ENCODE data around the gene DZIP1. TPM values are rescaled to one million over a fixed set of nuclear protein-coding genes. Genes with fewer than 3 reads are reported as not detected.

Gene DZIP1
- total and polyA plus RNA-seq, 2 of the 8 experiments (the other 6 are each of a cell fraction or from before 2014, with no cell fraction given): 7.6 to 24.6 TPM

DNA sequence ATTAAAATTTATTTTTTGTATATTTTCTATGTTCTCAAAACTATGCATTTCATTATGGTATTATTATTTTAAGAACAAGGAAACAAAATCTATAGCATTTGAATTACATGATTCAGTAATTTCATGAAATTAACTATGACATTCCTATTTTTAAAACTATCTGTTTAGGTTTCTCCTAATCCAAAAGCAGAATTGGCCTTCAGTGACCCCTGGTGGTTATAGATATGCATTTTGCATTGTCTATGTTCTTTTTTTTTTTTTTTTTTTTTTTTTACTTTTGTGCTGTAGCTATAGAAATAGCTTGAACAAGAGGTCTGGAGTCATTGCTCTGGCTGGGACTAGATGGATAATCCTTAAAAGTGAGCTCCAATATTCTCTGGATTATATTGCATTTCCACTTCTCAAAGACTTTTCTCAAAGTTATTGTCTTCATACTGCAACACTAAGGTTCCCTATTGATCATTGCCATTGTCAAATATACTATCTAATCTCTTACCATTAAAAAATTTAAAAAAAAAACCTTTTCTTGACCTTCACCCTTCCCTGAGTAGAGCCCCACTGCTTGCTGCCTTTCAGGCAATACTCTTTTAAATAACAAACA is 16.6 kb upstream of the DZIP1 start:
- TF ChIP-seq, protein P1, sequence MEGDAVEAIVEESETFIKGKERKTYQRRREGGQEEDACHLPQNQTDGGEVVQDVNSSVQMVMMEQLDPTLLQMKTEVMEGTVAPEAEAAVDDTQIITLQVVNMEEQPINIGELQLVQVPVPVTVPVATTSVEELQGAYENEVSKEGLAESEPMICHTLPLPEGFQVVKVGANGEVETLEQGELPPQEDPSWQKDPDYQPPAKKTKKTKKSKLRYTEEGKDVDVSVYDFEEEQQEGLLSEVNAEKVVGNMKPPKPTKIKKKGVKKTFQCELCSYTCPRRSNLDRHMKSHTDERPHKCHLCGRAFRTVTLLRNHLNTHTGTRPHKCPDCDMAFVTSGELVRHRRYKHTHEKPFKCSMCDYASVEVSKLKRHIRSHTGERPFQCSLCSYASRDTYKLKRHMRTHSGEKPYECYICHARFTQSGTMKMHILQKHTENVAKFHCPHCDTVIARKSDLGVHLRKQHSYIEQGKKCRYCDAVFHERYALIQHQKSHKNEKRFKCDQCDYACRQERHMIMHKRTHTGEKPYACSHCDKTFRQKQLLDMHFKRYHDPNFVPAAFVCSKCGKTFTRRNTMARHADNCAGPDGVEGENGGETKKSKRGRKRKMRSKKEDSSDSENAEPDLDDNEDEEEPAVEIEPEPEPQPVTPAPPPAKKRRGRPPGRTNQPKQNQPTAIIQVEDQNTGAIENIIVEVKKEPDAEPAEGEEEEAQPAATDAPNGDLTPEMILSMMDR (IDR thresholded peaks at IDR 0.05; ENCODE audit: control extremely low read depth in 1 of 3, insufficient read depth in 1 of 3, low read depth in 1 of 3, low read length in 3 of 3): peak in 1 of 3 experiments; percentile 31; a peak in 1 of 4 replicates
- TF ChIP-seq RBBP5 (IDR thresholded peaks at IDR 0.05; ENCODE audit: borderline replicate concordance, low read depth, low read length): no peak
- peak in 1 of 2 experiments; percentile 64; a peak in 3 of 4 replicates for TF ChIP-seq RAD21 (IDR thresholded peaks at IDR 0.05 in 1 of 2, conservative IDR thresholded peaks at IDR 0.05 in 1 of 2; ENCODE audit: low read depth in 2 of 2, low read length in 2 of 2)
- no peak for TF ChIP-seq SP2 (IDR thresholded peaks at IDR 0.05; ENCODE audit: low read length)
- no peak for TF ChIP-seq SUZ12 (IDR thresholded peaks at IDR 0.05; ENCODE audit: low read length)
- no peak for TF ChIP-seq POLR2AphosphoS5 (IDR thresholded peaks at IDR 0.05; ENCODE audit: low read depth, low read length)
- TF ChIP-seq TEAD4 (IDR thresholded peaks at IDR 0.05; ENCODE audit: low read depth, low read length): no peak
- TF ChIP-seq SAP30 (IDR thresholded peaks at IDR 0.05; ENCODE audit: insufficient read depth, insufficient replicate concordance, low read length): no peak
- Histone ChIP-seq H3K14ac (ENCODE audit: insufficient read length) (no peak overlapping the region), H2AFZ (ENCODE audit: low read length) (no peak overlapping the region), H4K8ac (ENCODE audit: extremely low read depth, insufficient read depth, low read length) (no peak overlapping the region), H3K4ac (replicated peaks; ENCODE audit: insufficient read length, low read depth, low read length) (no peak overlapping the region), H3K9me3 (ENCODE audit: insufficient read depth in 2 of 2, low read depth in 1 of 2, low read length in 1 of 2) (peaks cover 0 to 2% of the 10 kb centered on the region in 2 experiments; a peak in 1 of 4 replicates), H3K23ac (ENCODE audit: insufficient read length) (no peak overlapping the region), H2BK12ac (ENCODE audit: low read depth, low read length) (no peak overlapping the region), H3K23me2 (ENCODE audit: low read depth, low read length) (no peaks in the 10 kb centered on the region; the same call in 1 of the 2 replicates), H2BK120ac (replicated peaks; ENCODE audit: low read depth, low read length) (no peak overlapping the region), H4K20me1 (replicated peaks in 1 of 2; ENCODE audit: control insufficient read depth in 1 of 2, insufficient read depth in 2 of 2, low read length in 2 of 2) (no peaks in the 10 kb centered on the region), H3K79me1 (ENCODE audit: low read depth, low read length) (no peaks in the 10 kb centered on the region), H3K27ac (ENCODE audit: low read depth, low read length) (no peak overlapping the region), H3K36me3 (ENCODE audit: control insufficient read depth in 2 of 4, insufficient read depth in 4 of 4, low read length in 3 of 4) (no peaks in the 10 kb centered on the region), H3K79me2 (ENCODE audit: control insufficient read depth in 1 of 2, insufficient read depth in 2 of 2, low read length in 2 of 2) (no peaks in the 10 kb centered on the region), H2BK5ac (ENCODE audit: low read depth, low read length) (no peak overlapping the region), H4K91ac (replicated peaks; ENCODE audit: insufficient read length, low read length) (no peak overlapping the region), H2BK15ac (ENCODE audit: low read length) (no peak overlapping the region), H3K56ac (replicated peaks; ENCODE audit: insufficient read length, low read depth, low read length) (no peak overlapping the region), H3K4me3 (ENCODE audit: extremely low read depth in 1 of 4, insufficient read depth in 2 of 4, low read depth in 3 of 4, low read length in 4 of 4) (no peak overlapping the region), H3K4me1 (replicated peaks in 1 of 4; ENCODE audit: control insufficient read depth in 3 of 4, insufficient read depth in 4 of 4, low read length in 3 of 4) (no peaks in the 10 kb centered on the region), H4K5ac (ENCODE audit: insufficient read length, low read depth, low read length) (no peak overlapping the region), H3K27me3 (replicated peaks in 1 of 4; ENCODE audit: control insufficient read depth in 3 of 4, extremely low read depth in 1 of 4, insufficient read depth in 3 of 4, low read length in 3 of 4) (no peaks in the 10 kb centered on the region; a peak in 1 of 7 replicates), H3K18ac (ENCODE audit: extremely low read depth, low read length) (no peak overlapping the region), H2BK20ac (ENCODE audit: low read length) (no peak overlapping the region), H3K9ac (replicated peaks in 1 of 4; ENCODE audit: extremely low read depth in 1 of 4, low read depth in 3 of 4, low read length in 3 of 4) (no peak overlapping the region), H3K4me2 (ENCODE audit: insufficient read depth in 1 of 2, low read depth in 2 of 2, low read length in 2 of 2) (no peak overlapping the region), H2AK5ac (ENCODE audit: low read depth, low read length) (no peak overlapping the region)
- ChIA-PET POLR2A (ENCODE audit: partially characterized antibody) (interaction anchor here (0.6 to 0.9 kb wide), 2 partner anchors 16 to 17 kb away, joined by 3 read pairs; partner anchors contain the start of gene DNAJC3), CTCF (ENCODE audit: partially characterized antibody) (interaction anchor here (0.6 to 2.6 kb wide), 23 partner anchors 10 to 286 kb away, joined by 3 to 23 read pairs (median 4); partner anchors contain the start of gene DNAJC3)
- FAIRE-seq: no peak
- no peak for DNase-seq (ENCODE audit: low read depth in 1 of 2, low spot score in 2 of 2)

Measured in H1 (cell line).